Tibial nerve (tissue), 4 donors: ENCODE measurements around the gene NEK10. TPM values are rescaled to one million over a fixed set of nuclear protein-coding genes. Genes with fewer than 3 reads are reported as not detected.

Source experiments
- DNase-seq, 2 donors: peaks; one replicate each; pipeline ENCODE4 v3.0.0-alpha.2; 2019; ENCODE audit warnings: low spot score in 2 of 2
- H3K27ac ChIP-seq, 4 donors: fragments of 200-600 bp; sonication (generic) in 3 of 4; one replicate each; pipeline ENCODE4 v1.5.1; 2017 to 2019; ENCODE audit warnings: mild to moderate bottlenecking in 1 of 4
- H3K27me3 ChIP-seq, 2 donors: fragments of 200-600 bp; sonication (generic) in 1 of 2; one replicate each; pipeline versions ENCODE4 v1.5.1 to v1.6.0; 2017 to 2019
- H3K36me3 ChIP-seq, 3 donors: fragments of 200-600 bp; sonication (generic); one replicate each; pipeline ENCODE4 v1.5.1; 2018 to 2019
- H3K4me1 ChIP-seq, 4 donors: fragments of 200-600 bp; sonication (generic) in 3 of 4; one replicate each; pipeline ENCODE4 v1.5.1; 2017 to 2019
- H3K4me3 ChIP-seq, 4 donors: fragments of 200-600 bp; sonication (generic) in 3 of 4; one replicate each; pipeline ENCODE4 v1.5.1; 2017 to 2019; ENCODE audit warnings: mild to moderate bottlenecking in 1 of 4, moderate library complexity in 1 of 4
- H3K9me3 ChIP-seq, 4 donors: fragments of 200-600 bp; sonication (generic) in 3 of 4; one replicate each; pipeline ENCODE4 v1.5.1; 2017 to 2019
- EP300 ChIP-seq, 2 donors: sonication (generic); formaldehyde crosslinking; IDR thresholded peaks; one replicate each; pipeline ENCODE4 v1.6.1; 2017; ENCODE audit warnings: antibody characterized with exemption in 2 of 2, mild to moderate bottlenecking in 1 of 2
- POLR2A ChIP-seq, 2 donors: fragments of 450-650 bp; IDR thresholded peaks; one replicate each; pipeline ENCODE4 v1.6.1; 2017; ENCODE audit warnings: antibody characterized with exemption in 2 of 2, mild to moderate bottlenecking in 2 of 2, moderate library complexity in 2 of 2
- WGBS, 2 donors: methylation state at CpG; one replicate each; pipeline ENCODE4 v1.1.5; 2018; 5-methylcytosine and 5-hydroxymethylcytosine counted together
- total RNA-seq, 4 donors: library from RNA; depleted of rRNA; stranded (reverse); fragments of >200 nt; gene quantifications; one replicate each; pipeline ENCODE4 v1.1.0, GENCODE V29; 2016
- TF ChIP-seq, protein P1 (sequence below), 5 experiments: fragments of 200-600 bp in 3 of 5; fragments of 450-650 bp in 2 of 5; sonication (generic) in 3 of 5; IDR thresholded peaks; one replicate each; pipeline ENCODE4 v1.5.1; 2016 to 2019; ENCODE audit warnings: antibody characterized with exemption in 5 of 5, mild to moderate bottlenecking in 3 of 5, moderate library complexity in 2 of 5

Gene NEK10
- total RNA-seq, 4 donors from 2014 or later, result 0.20 to 2.4 (median 1.7) TPM

DNA sequence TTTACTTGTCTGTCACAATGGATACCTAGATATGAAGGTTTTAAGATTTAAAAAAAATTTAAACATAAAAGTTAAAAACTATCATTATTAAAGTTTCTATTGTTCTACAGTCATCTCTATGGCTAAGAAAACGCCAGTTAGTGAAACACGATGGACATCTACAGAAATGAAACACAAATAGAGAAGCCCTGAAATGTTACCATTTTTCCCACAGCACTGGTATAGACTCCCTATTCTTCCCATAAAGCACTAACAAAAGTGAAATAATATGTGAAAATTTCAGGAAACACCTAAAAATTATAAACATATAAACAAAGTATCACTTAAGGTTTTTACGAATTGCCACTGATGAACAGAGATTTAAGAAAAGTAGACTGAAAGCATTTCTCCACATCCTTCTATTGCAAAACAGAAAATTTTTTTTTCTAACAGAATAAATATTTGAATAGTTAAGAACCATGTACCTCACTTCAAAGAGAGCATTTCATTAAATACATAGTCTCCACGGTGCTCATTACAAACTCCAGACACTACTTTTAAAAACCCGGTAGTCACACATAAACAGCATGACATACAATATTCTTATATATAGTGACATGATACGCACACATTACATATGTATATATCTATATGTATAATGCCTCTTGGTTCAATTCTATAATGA is 7.1 kb upstream of the NEK10 start:
- no peaks in the 10 kb centered on the region for H3K9me3 ChIP-seq
- no peak overlapping the region for H3K27ac ChIP-seq
- no peak for DNase-seq
- H3K36me3 ChIP-seq, result peaks cover 0 to 22% (median 0%) of the 10 kb centered on the region in 3 donors
- H3K4me1 ChIP-seq, result no peaks in the 10 kb centered on the region
- no peak overlapping the region for H3K4me3 ChIP-seq
- no peak for TF ChIP-seq EP300 (IDR thresholded peaks at IDR 0.05)
- no peak for TF ChIP-seq POLR2A (IDR thresholded peaks at IDR 0.05)
- TF ChIP-seq, protein P1, sequence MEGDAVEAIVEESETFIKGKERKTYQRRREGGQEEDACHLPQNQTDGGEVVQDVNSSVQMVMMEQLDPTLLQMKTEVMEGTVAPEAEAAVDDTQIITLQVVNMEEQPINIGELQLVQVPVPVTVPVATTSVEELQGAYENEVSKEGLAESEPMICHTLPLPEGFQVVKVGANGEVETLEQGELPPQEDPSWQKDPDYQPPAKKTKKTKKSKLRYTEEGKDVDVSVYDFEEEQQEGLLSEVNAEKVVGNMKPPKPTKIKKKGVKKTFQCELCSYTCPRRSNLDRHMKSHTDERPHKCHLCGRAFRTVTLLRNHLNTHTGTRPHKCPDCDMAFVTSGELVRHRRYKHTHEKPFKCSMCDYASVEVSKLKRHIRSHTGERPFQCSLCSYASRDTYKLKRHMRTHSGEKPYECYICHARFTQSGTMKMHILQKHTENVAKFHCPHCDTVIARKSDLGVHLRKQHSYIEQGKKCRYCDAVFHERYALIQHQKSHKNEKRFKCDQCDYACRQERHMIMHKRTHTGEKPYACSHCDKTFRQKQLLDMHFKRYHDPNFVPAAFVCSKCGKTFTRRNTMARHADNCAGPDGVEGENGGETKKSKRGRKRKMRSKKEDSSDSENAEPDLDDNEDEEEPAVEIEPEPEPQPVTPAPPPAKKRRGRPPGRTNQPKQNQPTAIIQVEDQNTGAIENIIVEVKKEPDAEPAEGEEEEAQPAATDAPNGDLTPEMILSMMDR (IDR thresholded peaks at IDR 0.05), result no peak
- no peaks in the 10 kb centered on the region for H3K27me3 ChIP-seq
- WGBS, 2 donors, result 93 to 95% methylated on average over 6 of the region's 6 CpGs

DNA sequence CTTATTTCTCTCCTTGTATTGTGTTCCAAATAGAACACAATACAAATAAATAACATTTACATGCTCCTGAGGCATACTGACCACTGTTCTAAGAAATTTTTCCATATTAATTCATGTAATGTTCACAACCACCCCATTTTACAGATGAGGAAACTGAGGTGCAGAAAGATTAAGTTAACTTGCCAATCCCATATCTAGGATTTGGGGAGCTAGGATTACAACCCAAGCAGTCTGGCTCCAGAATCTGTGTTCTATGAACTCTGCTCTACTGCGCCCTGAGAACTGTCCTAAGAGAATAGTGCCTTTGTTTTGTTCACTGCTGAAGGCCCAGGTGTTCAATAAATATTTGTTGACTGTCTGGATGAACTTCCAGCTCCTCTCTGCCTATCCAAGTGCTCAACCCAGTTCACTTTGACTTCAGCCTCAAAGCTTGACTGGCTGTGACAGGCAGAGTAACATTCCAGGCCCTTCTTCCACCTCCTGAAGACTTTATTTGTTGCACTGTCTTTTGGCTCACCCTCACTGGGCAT is 3.1 kb downstream of the NEK10 start:
- DNase-seq, result no peak
- H3K4me3 ChIP-seq, result no peak overlapping the region
- no peaks in the 10 kb centered on the region for H3K9me3 ChIP-seq
- TF ChIP-seq EP300 (IDR thresholded peaks at IDR 0.05), result no peak
- TF ChIP-seq, protein P1 (IDR thresholded peaks at IDR 0.05), result no peak
- TF ChIP-seq POLR2A (IDR thresholded peaks at IDR 0.05), result no peak
- H3K36me3 ChIP-seq, result no peaks in the 10 kb centered on the region
- H3K4me1 ChIP-seq, result peaks cover 0 to 13% (median 4%) of the 10 kb centered on the region in 4 donors
- no peaks in the 10 kb centered on the region for H3K27me3 ChIP-seq
- 91 to 92% methylated on average over 1 of the region's 1 CpG for WGBS, 2 donors
- no peak overlapping the region for H3K27ac ChIP-seq

DNA sequence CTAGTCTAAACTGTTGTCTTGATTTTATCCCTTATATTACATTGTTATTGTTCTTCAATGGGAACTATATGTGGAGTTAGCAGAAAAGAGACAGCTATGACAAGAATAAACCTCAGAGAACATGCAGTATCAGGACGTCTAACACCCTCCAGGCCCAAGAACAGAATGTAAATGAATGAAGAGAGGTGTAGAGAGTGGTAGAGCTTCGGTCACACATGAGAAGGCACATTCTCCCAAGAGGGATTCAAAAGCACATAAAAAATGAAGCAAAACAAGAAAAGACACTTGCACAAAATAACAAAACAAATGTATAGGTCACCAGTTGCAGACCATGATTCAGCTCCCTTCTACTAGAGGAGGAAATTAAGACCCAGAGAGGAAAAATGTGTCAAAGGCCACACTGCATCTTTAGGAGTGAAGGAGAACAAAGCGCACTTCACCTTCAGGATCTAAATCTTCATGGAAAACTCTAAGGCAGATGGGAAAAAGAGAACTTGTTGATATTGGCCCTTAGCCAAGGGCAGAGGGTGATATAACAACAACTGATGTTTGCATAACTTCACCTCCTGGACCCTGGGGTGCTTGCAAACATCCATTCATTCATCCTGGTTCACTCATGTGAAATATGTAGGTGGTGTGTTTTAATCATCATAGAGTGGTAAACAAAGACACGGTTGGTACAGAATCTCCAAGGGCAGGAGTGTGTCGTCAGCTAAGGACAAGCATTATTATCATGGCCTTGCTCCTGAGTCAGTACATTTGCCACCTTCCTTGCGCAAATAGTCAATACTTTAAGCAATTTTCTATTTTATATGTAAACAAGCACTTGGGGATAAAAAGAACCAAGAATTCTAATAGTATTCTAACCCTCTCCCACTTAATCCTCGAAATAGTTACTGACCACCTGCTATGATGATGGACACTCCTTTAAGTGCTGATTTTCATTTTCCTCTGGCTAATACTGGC is 8.8 kb downstream of the NEK10 start:
- DNase-seq, result no peak
- H3K4me3 ChIP-seq, result no peak overlapping the region
- H3K27me3 ChIP-seq, result no peaks in the 10 kb centered on the region
- H3K36me3 ChIP-seq, result no peaks in the 10 kb centered on the region
- no peak overlapping the region for H3K27ac ChIP-seq
- 59% methylated on average over 7 of the region's 7 CpGs for WGBS, 2 donors
- H3K9me3 ChIP-seq, result no peaks in the 10 kb centered on the region
- TF ChIP-seq EP300 (IDR thresholded peaks at IDR 0.05) (no peak), POLR2A (IDR thresholded peaks at IDR 0.05) (no peak)
- TF ChIP-seq, protein P1 (IDR thresholded peaks at IDR 0.05), result no peak
- H3K4me1 ChIP-seq, result peaks cover 0 to 12% (median 2%) of the 10 kb centered on the region in 4 donors

DNA sequence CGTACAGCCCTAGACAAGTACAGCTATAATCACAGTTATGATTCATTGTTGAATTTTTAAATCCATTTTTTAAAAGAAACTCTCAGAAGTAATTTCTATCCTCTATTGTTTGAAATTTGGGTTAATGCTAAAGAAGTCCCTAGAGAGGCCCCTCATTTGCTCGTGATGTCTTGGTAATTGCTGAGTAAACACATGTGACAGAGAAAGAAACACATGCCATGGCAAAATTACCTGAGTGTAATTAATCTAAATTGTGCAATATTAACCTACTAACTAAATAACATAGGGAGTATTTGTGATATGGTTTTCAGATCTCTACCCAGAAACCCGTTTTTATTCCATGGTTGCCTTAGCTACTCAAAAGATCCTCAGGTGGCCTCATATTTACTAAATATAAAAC is 10.8 kb downstream of the NEK10 start:
- no peak overlapping the region for H3K4me3 ChIP-seq

More for the DNA sequence above, 10.8 kb downstream of the NEK10 start:
- no peak for DNase-seq
- peaks cover 0 to 12% (median 2%) of the 10 kb centered on the region in 4 donors for H3K4me1 ChIP-seq
- TF ChIP-seq EP300 (IDR thresholded peaks at IDR 0.05) (no peak), POLR2A (IDR thresholded peaks at IDR 0.05) (no peak)
- TF ChIP-seq, protein P1 (IDR thresholded peaks at IDR 0.05), result no peak
- WGBS, 2 donors, result 75 to 81% methylated on average over 3 of the region's 3 CpGs
- H3K36me3 ChIP-seq, result no peaks in the 10 kb centered on the region
- H3K27me3 ChIP-seq, result no peaks in the 10 kb centered on the region
- no peaks in the 10 kb centered on the region for H3K9me3 ChIP-seq
- no peak overlapping the region for H3K27ac ChIP-seq
